K562 (cell line): ENCODE results near the gene PRDX2. TPM values are rescaled to one million over a fixed set of nuclear protein-coding genes. Genes with fewer than 3 reads are reported as not detected.

Experiments used
- CBX3 ChIP-seq, 2 experiments: IDR thresholded peaks; 1 replicate in 1 of 2; 2 replicates in 1 of 2; pipeline ENCODE4 v1.6.1; 2012; ENCODE audit warnings: inconsistent platforms in 2 of 2, low read length in 2 of 2, borderline replicate concordance in 1 of 2, control low read depth in 1 of 2
- CBX8 ChIP-seq: fragments of 200-600 bp; sonication (generic); IDR thresholded peaks from 2 replicates; pipeline ENCODE4 v1.6.1; 2012; ENCODE audit warnings: borderline replicate concordance, mixed run types, low read depth, mild to moderate bottlenecking, moderate library complexity, mixed read lengths, low read length, control low read depth, inconsistent platforms; ENCODE audit not compliant: poor library complexity, severe bottlenecking; ENCODE audit errors: extremely low read depth
- E4F1 ChIP-seq: fragments of 250-450 bp; sonication (Bioruptor Pico); IDR thresholded peaks from 2 replicates; pipeline ENCODE4 v1.5.0; 2021; ENCODE audit warnings: mild to moderate bottlenecking, borderline replicate concordance
- EHMT2 ChIP-seq: fragments of 450-650 bp; IDR thresholded peaks from 2 replicates; pipeline ENCODE4 v1.6.1; 2018; ENCODE audit warnings: antibody characterized with exemption
- ETS1 ChIP-seq: conservative IDR thresholded peaks from 2 replicates; pipeline ENCODE4 v1.6.1; 2011; ENCODE audit warnings: low read depth, mild to moderate bottlenecking, low read length; ENCODE audit not compliant: control insufficient read depth
- HNRNPH1 ChIP-seq: fragments of 200-400 bp; formaldehyde crosslinking; optimal IDR thresholded peaks from 2 replicates; pipeline ENCODE3; 2017; ENCODE audit warnings: low read depth, mild to moderate bottlenecking, low read length, moderate library complexity
- KAT8 ChIP-seq: fragments of 450-650 bp; IDR thresholded peaks from 2 replicates; pipeline ENCODE4 v1.6.1; 2016; ENCODE audit warnings: low read depth, mild to moderate bottlenecking
- MEIS2 ChIP-seq: fragments of 450-650 bp; IDR thresholded peaks from 2 replicates; pipeline ENCODE4 v1.6.1; 2014; ENCODE audit warnings: mild to moderate bottlenecking; ENCODE audit not compliant: partially characterized antibody
- MTF1 ChIP-seq: fragments of 250-450 bp; sonication (Bioruptor Pico); IDR thresholded peaks from 2 replicates; pipeline ENCODE4 v1.9.0; 2021; ENCODE audit warnings: moderate library complexity, mild to moderate bottlenecking, inconsistent platforms, borderline replicate concordance
- SRSF7 ChIP-seq: fragments of 200-400 bp; formaldehyde crosslinking; optimal IDR thresholded peaks from 2 replicates; pipeline ENCODE3; 2017; ENCODE audit warnings: mild to moderate bottlenecking, low read depth, low read length
- TRIM28 ChIP-seq: fragments of 450-650 bp; IDR thresholded peaks from 2 replicates; pipeline ENCODE4 v1.6.1; 2017
- ZNF444 ChIP-seq: fragments of 250-450 bp; sonication (Bioruptor Pico); IDR thresholded peaks from 2 replicates; pipeline ENCODE4 v1.4.0; 2020; ENCODE audit warnings: mild to moderate bottlenecking, moderate library complexity
- ZNF717 ChIP-seq: fragments of 250-450 bp; sonication (Bioruptor Pico); IDR thresholded peaks from 2 replicates; pipeline ENCODE4 v1.5.0; 2021
- ZSCAN32 ChIP-seq: fragments of 450-650 bp; formaldehyde crosslinking; IDR thresholded peaks from 2 replicates; pipeline ENCODE4 v1.4.0; 2020; ENCODE audit warnings: mild to moderate bottlenecking, moderate library complexity
- polyA plus RNA-seq, 8 experiments: library from polyadenylated mRNA; depleted of rRNA in 4 of 8; stranded (reverse) in 5 of 8; unstranded in 3 of 8; fragments of >200 nt; fragmentation: Nextera tagmentation in 2 of 8; fragmentation: Illumina TruSeq in 1 of 8; extraction: Ambion mirVana in 2 of 8; extraction: Trizol in 1 of 8; gene quantifications; 2 replicates each; pipeline versions ENCODE4 v1.2.1 to v1.2.3, GENCODE V29; 2011 to 2014; ENCODE audit warnings: inconsistent platforms in 1 of 8, missing spikeins in 1 of 8
- total RNA-seq, 7 experiments: library from RNA; depleted of rRNA in 6 of 7; stranded (reverse); fragments of >200 nt in 6 of 7; fragmentation: Illumina TruSeq in 2 of 7; extraction: Trizol in 2 of 7; gene quantifications; 2 replicates each; pipeline versions ENCODE4 v1.2.1 to v1.2.3, GENCODE V29; 2011 to 2021; ENCODE audit warnings: low replicate concordance in 1 of 7
- TF ChIP-seq, protein P1 (sequence below), 2 experiments: fragments of 450-650 bp in 1 of 2; sonication (generic) in 1 of 2; formaldehyde crosslinking in 1 of 2; IDR thresholded peaks in 1 of 2; conservative IDR thresholded peaks in 1 of 2; 2 replicates each; pipeline versions ENCODE4 v1.6.1 to v1.8.1; 2016 to 2023; ENCODE audit warnings: mild to moderate bottlenecking in 2 of 2, moderate library complexity in 2 of 2, inconsistent platforms in 1 of 2, missing genetic modification reagents in 1 of 2
- TF ChIP-seq, protein P2 (sequence below): fragments of 250-450 bp; sonication (Bioruptor Pico); IDR thresholded peaks from 2 replicates; pipeline ENCODE4 v1.8.0; 2022; ENCODE audit warnings: inconsistent platforms, mild to moderate bottlenecking, moderate library complexity, borderline replicate concordance
- TF ChIP-seq, protein P3 (sequence below): fragments of 150-350 bp; IDR thresholded peaks from 2 replicates; pipeline ENCODE4 v1.6.1; 2014; ENCODE audit warnings: low read depth, mild to moderate bottlenecking, low read length, borderline replicate concordance

Gene PRDX2
- total and polyA plus RNA-seq, 9 of the 15 experiments (the other 6 are each of a cell fraction or from before 2014, with no cell fraction given): 206 to 1,183 (median 415) TPM

DNA sequence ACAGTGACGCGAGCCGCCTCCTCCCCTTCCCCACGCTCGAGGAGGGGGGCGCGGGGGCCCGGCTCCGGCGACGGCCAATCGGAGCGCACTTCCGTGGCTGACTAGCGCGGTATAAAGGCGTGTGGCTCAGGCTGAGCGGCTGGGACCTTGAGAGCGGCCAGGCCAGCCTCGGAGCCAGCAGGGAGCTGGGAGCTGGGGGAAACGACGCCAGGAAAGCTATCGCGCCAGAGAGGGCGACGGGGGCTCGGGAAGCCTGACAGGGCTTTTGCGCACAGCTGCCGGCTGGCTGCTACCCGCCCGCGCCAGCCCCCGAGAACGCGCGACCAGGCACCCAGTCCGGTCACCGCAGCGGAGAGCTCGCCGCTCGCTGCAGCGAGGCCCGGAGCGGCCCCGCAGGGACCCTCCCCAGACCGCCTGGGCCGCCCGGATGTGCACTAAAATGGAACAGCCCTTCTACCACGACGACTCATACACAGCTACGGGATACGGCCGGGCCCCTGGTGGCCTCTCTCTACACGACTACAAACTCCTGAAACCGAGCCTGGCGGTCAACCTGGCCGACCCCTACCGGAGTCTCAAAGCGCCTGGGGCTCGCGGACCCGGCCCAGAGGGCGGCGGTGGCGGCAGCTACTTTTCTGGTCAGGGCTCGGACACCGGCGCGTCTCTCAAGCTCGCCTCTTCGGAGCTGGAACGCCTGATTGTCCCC is 10.1 kb downstream of the PRDX2 start, which contains the start of gene JUNB (continued):
- TF ChIP-seq, protein P1, sequence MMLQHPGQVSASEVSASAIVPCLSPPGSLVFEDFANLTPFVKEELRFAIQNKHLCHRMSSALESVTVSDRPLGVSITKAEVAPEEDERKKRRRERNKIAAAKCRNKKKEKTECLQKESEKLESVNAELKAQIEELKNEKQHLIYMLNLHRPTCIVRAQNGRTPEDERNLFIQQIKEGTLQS (IDR thresholded peaks at IDR 0.05): 0 out of 2 replicates have a peak, but pooled peaks have one; percentile 15
- TF ChIP-seq, protein P1 (CRISPR knock-in tag; conservative IDR thresholded peaks at IDR 0.05): 0 out of 2 replicates have a peak, but pooled peaks have one; percentile 55
- no peak for TF ChIP-seq MTF1 (CRISPR knock-in tag)
- TF ChIP-seq CBX3 (IDR thresholded peaks at IDR 0.05; ENCODE audit: borderline replicate concordance in 1 of 2, low read length in 2 of 2): peak in 1 of 2 experiments; percentile 62; a peak in 1 of 3 replicates
- TF ChIP-seq, protein P2, sequence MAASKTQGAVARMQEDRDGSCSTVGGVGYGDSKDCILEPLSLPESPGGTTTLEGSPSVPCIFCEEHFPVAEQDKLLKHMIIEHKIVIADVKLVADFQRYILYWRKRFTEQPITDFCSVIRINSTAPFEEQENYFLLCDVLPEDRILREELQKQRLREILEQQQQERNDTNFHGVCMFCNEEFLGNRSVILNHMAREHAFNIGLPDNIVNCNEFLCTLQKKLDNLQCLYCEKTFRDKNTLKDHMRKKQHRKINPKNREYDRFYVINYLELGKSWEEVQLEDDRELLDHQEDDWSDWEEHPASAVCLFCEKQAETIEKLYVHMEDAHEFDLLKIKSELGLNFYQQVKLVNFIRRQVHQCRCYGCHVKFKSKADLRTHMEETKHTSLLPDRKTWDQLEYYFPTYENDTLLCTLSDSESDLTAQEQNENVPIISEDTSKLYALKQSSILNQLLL (CRISPR knock-in tag): no peak
- no peak for TF ChIP-seq TRIM28
- TF ChIP-seq E4F1: no peak
- TF ChIP-seq ZNF717 (CRISPR knock-in tag): no peak
- TF ChIP-seq SRSF7: no peak
- peak; percentile 75 for TF ChIP-seq ZSCAN32 (CRISPR knock-in tag)
- TF ChIP-seq, protein P3, sequence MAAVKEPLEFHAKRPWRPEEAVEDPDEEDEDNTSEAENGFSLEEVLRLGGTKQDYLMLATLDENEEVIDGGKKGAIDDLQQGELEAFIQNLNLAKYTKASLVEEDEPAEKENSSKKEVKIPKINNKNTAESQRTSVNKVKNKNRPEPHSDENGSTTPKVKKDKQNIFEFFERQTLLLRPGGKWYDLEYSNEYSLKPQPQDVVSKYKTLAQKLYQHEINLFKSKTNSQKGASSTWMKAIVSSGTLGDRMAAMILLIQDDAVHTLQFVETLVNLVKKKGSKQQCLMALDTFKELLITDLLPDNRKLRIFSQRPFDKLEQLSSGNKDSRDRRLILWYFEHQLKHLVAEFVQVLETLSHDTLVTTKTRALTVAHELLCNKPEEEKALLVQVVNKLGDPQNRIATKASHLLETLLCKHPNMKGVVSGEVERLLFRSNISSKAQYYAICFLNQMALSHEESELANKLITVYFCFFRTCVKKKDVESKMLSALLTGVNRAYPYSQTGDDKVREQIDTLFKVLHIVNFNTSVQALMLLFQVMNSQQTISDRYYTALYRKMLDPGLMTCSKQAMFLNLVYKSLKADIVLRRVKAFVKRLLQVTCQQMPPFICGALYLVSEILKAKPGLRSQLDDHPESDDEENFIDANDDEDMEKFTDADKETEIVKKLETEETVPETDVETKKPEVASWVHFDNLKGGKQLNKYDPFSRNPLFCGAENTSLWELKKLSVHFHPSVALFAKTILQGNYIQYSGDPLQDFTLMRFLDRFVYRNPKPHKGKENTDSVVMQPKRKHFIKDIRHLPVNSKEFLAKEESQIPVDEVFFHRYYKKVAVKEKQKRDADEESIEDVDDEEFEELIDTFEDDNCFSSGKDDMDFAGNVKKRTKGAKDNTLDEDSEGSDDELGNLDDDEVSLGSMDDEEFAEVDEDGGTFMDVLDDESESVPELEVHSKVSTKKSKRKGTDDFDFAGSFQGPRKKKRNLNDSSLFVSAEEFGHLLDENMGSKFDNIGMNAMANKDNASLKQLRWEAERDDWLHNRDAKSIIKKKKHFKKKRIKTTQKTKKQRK: no peak
- TF ChIP-seq MEIS2: peak; percentile 84
- peak; percentile 92 for TF ChIP-seq ETS1
- no peak for TF ChIP-seq EHMT2
- no peak for TF ChIP-seq KAT8
- TF ChIP-seq ZNF444 (CRISPR knock-in tag): no peak
- no peak for TF ChIP-seq HNRNPH1
- no peak for TF ChIP-seq CBX8
